SU-DHL-6 (cell line): ENCODE measurements around the gene RNFT2.

Source experiments
- H2AFZ ChIP-seq: fragments of 200-600 bp; sonication (generic); 2 replicates; pipeline ENCODE4 v1.6.1; 2014; ENCODE audit warnings: low read depth, mild to moderate bottlenecking, moderate library complexity, mixed read lengths, antibody characterized with exemption, low read length; ENCODE audit not compliant: severe bottlenecking
- H3F3A ChIP-seq: fragments of 200-600 bp; shearing (Covaris generic); 2 replicates; pipeline ENCODE4 v1.6.0; 2016; ENCODE audit warnings: antibody characterized with exemption, mild to moderate bottlenecking; ENCODE audit not compliant: insufficient read depth
- H3K27ac ChIP-seq: fragments of 200-600 bp; sonication (generic); 2 replicates; pipeline ENCODE4 v1.5.1; 2016; ENCODE audit warnings: low read depth, mild to moderate bottlenecking, low read length, moderate library complexity, mixed read lengths
- H3K27me3 ChIP-seq: fragments of 200-600 bp; sonication (generic), shearing (Covaris generic); 2 replicates; pipeline ENCODE4 v1.6.0; 2014; ENCODE audit warnings: mild to moderate bottlenecking, low read length
- H3K36me3 ChIP-seq: fragments of 200-600 bp; sonication (generic); 2 replicates; pipeline ENCODE4 v1.6.1; 2014; ENCODE audit warnings: mild to moderate bottlenecking, low read length, mixed read lengths
- H3K4me2 ChIP-seq: fragments of 300-600, 200-600 bp; shearing (Covaris generic), sonication (generic); 2 replicates; pipeline ENCODE4 v1.6.0; 2014; ENCODE audit warnings: low read length, low read depth, mild to moderate bottlenecking; ENCODE audit not compliant: poor library complexity, severe bottlenecking
- H3K4me3 ChIP-seq: fragments of 200-600 bp; sonication (generic); 2 replicates; pipeline ENCODE4 v1.5.1; 2014; ENCODE audit warnings: antibody characterized with exemption, low read length, mild to moderate bottlenecking, mixed read lengths; ENCODE audit not compliant: insufficient read depth, poor library complexity, severe bottlenecking
- H3K79me2 ChIP-seq: fragments of 200-600 bp; sonication (generic); 2 replicates; pipeline ENCODE4 v1.6.1; 2014; ENCODE audit warnings: mild to moderate bottlenecking, low read length, moderate library complexity; ENCODE audit not compliant: insufficient read depth
- H3K9ac ChIP-seq: fragments of 200-600 bp; sonication (generic); 2 replicates; pipeline ENCODE4 v1.7.0; 2014; ENCODE audit warnings: mild to moderate bottlenecking, low read length
- H3K9me2 ChIP-seq: fragments of 200-600 bp; sonication (generic); replicated peaks from 2 replicates; pipeline ENCODE4 v1.6.1; 2014; ENCODE audit warnings: low read length; ENCODE audit not compliant: insufficient read depth
- H3K9me3 ChIP-seq: fragments of 200-600 bp; sonication (generic); 2 replicates; pipeline ENCODE4 v1.6.1; 2014; ENCODE audit warnings: low read length, mixed read lengths; ENCODE audit not compliant: insufficient read depth
- H4K20me1 ChIP-seq: fragments of 200-600 bp; sonication (generic); 2 replicates; pipeline ENCODE4 v1.6.1; 2014; ENCODE audit warnings: low read depth, mild to moderate bottlenecking, antibody characterized with exemption, low read length, moderate library complexity, mixed read lengths
- CTCF ChIP-seq: fragments of 200-600 bp; sonication (generic); IDR thresholded peaks from one replicate; pipeline ENCODE4 v1.5.1; 2017; ENCODE audit warnings: antibody characterized with exemption, mild to moderate bottlenecking, low read length, moderate library complexity; ENCODE audit not compliant: insufficient read depth, poor library complexity, severe bottlenecking
- EZH2phosphoT487 ChIP-seq: fragments of 200-600 bp; sonication (generic), shearing (Covaris generic); conservative IDR thresholded peaks from 2 replicates; pipeline ENCODE4 v1.6.1; 2018; ENCODE audit warnings: mild to moderate bottlenecking, antibody characterized with exemption, low read length, moderate library complexity, mixed read lengths

The RNFT2 gene

GRCh38 chr12:116892349-116893140 is 154.4 kb downstream of the RNFT2 start:
- TF ChIP-seq EZH2phosphoT487 (no peak), CTCF (no peak)
- no peak overlapping the region for H2AFZ ChIP-seq
- H3K9ac ChIP-seq = no peak overlapping the region
- no peaks in the 10 kb centered on the region for H3K27me3 ChIP-seq
- no peaks in the 10 kb centered on the region for H3K9me3 ChIP-seq
- no peaks in the 10 kb centered on the region for H4K20me1 ChIP-seq
- no peaks in the 10 kb centered on the region for H3K9me2 ChIP-seq
- no peak overlapping the region for H3K4me3 ChIP-seq
- H3K79me2 ChIP-seq = no peaks in the 10 kb centered on the region
- H3K27ac ChIP-seq = no peak overlapping the region
- H3K36me3 ChIP-seq = no peaks in the 10 kb centered on the region
- no peaks in the 10 kb centered on the region for H3F3A ChIP-seq
- no peak overlapping the region for H3K4me2 ChIP-seq

- no peaks in the 10 kb centered on the region for H4K20me1 ChIP-seq
- no peaks in the 10 kb centered on the region for H3K79me2 ChIP-seq
- H3K4me3 ChIP-seq = no peak overlapping the region
- TF ChIP-seq CTCF (no peak), EZH2phosphoT487 (no peak)
- H3K9me3 ChIP-seq = no peaks in the 10 kb centered on the region
- no peak overlapping the region for H3K9ac ChIP-seq
- H3F3A ChIP-seq = no peaks in the 10 kb centered on the region
- no peaks in the 10 kb centered on the region for H3K27me3 ChIP-seq
- no peaks in the 10 kb centered on the region for H3K36me3 ChIP-seq
- H3K27ac ChIP-seq = no peak overlapping the region
- no peaks in the 10 kb centered on the region for H3K9me2 ChIP-seq
- H2AFZ ChIP-seq = no peak overlapping the region
- no peak overlapping the region for H3K4me2 ChIP-seq
Measured at GRCh38 chr12:116894913-116895312, 156.8 kb downstream of the RNFT2 start.

- H2AFZ ChIP-seq = no peak overlapping the region
Measured at GRCh38 chr12:116896411-116896924, 158.4 kb downstream of the RNFT2 start.

More at GRCh38 chr12:116896411-116896924, 158.4 kb downstream of the RNFT2 start:
- H3F3A ChIP-seq = no peaks in the 10 kb centered on the region
- H3K27me3 ChIP-seq = no peaks in the 10 kb centered on the region
- H3K27ac ChIP-seq = no peak overlapping the region
- H3K9ac ChIP-seq = no peak overlapping the region
- no peak for TF ChIP-seq CTCF
- TF ChIP-seq EZH2phosphoT487 = no peak
- H3K79me2 ChIP-seq = no peaks in the 10 kb centered on the region
- no peaks in the 10 kb centered on the region for H3K9me3 ChIP-seq
- no peaks in the 10 kb centered on the region for H3K9me2 ChIP-seq
- no peaks in the 10 kb centered on the region for H4K20me1 ChIP-seq
- H3K36me3 ChIP-seq = no peaks in the 10 kb centered on the region
- H3K4me2 ChIP-seq = no peak overlapping the region
- no peak overlapping the region for H3K4me3 ChIP-seq
